ENCODE data around the gene IMP4.

IMP4 gene, protein sequence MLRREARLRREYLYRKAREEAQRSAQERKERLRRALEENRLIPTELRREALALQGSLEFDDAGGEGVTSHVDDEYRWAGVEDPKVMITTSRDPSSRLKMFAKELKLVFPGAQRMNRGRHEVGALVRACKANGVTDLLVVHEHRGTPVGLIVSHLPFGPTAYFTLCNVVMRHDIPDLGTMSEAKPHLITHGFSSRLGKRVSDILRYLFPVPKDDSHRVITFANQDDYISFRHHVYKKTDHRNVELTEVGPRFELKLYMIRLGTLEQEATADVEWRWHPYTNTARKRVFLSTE

DNA sequence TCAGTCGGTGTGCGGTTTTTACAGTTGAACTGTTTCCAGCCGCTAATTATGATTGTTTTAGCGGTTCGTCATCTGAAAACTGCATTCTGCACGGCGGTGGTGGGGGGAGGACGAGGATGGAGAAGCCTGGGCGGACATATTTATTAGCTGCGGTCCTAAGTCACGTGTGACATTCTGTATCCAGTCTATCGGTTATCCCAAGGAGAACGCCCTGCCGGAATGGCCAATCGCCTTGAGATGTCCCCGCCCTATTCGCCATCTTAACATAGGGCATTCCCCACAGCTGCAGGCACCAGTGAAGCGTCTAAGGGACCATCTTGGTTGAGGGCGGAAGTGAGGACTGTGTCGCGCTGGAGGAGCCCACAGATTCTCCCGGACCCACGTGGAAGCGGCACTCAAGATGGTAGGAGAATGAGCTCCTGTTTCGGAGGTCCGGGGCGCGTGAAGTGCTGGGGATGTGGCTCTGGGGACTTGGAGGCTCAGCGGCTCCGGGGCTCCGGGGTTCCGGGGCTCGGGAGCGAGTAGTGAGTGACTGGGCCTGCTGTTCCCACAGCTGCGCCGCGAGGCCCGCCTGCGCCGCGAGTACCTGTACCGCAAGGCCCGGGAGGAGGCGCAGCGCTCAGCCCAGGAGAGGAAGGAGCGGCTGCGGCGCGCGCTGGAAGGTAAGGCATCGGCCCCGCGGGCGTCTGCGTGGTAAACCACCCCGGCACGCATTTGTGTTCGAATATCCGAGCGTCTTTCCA, at the start of gene IMP4:
Gene IMP4, plus strand, starts transcription at position 365 of the 743 bp plus-strand sequence. Its CDS starts 36 bp downstream, at position 401.
- peak; percentile 98 for DNase-seq (ENCODE audit: extremely low read depth, low read depth)
- TF ChIP-seq, protein P1, sequence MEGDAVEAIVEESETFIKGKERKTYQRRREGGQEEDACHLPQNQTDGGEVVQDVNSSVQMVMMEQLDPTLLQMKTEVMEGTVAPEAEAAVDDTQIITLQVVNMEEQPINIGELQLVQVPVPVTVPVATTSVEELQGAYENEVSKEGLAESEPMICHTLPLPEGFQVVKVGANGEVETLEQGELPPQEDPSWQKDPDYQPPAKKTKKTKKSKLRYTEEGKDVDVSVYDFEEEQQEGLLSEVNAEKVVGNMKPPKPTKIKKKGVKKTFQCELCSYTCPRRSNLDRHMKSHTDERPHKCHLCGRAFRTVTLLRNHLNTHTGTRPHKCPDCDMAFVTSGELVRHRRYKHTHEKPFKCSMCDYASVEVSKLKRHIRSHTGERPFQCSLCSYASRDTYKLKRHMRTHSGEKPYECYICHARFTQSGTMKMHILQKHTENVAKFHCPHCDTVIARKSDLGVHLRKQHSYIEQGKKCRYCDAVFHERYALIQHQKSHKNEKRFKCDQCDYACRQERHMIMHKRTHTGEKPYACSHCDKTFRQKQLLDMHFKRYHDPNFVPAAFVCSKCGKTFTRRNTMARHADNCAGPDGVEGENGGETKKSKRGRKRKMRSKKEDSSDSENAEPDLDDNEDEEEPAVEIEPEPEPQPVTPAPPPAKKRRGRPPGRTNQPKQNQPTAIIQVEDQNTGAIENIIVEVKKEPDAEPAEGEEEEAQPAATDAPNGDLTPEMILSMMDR (IDR thresholded peaks at IDR 0.05; ENCODE audit: low read depth, low read length): peak; percentile 34

DNA sequence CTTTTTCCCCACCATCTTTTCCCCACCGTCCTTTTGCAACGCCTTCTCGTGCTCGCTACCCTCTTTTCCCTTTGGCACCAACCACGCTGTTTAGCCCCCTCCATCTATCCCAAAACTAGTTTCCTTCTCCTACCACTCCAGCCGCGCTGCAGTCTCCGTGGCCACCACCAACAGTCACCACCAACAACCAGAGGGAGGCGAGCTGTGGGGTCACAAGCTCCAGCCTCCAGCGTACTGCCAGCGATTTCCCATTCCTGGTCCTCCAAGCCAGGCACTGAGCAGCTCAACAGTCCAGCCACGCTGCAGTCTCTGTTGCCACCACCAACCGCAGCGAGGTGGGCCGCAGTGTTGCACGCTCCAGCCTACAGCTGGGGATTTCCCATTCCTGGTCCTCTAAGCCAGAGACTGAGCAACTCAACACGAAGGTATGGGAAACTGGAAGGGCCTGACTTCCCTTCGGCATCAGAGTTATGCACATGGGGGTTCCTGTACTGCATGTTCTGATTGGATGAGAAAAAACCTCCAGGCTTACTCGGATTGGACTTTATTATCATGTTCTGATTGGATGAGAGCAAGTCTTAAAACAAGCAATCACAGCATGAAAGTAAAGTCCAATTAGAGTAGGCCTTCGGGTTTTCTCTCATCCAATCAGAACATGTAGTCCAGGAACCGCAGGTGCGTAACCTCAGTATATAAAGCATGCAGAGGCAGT, 42.3 kb upstream of the IMP4 start:
- DNase-seq (ENCODE audit: extremely low read depth, low read depth): no peak
- TF ChIP-seq, protein P1 (IDR thresholded peaks at IDR 0.05; ENCODE audit: low read depth, low read length): no peak

DNA sequence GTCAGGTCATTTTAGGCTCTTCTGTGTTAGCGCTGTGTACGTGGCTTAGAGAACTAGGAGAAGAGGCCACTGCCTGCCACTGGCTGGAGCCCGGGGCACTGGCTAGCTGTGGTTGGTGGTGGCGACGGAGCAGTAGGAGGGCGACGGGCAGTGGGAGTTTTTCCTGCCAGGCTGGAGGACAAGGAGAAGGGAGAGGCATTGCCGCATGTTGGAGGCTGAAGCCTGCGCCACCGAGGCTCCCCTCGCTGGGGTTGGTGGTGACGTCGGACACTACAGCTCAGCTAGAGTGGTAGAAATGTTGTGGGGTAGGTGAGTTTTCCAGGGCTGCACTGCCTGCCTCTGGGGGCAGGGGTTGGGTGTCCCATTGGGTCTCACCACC, 41.7 kb upstream of the IMP4 start:
- no peak for DNase-seq (ENCODE audit: extremely low read depth, low read depth)
- TF ChIP-seq, protein P1 (IDR thresholded peaks at IDR 0.05; ENCODE audit: low read depth, low read length): no peak

DNA sequence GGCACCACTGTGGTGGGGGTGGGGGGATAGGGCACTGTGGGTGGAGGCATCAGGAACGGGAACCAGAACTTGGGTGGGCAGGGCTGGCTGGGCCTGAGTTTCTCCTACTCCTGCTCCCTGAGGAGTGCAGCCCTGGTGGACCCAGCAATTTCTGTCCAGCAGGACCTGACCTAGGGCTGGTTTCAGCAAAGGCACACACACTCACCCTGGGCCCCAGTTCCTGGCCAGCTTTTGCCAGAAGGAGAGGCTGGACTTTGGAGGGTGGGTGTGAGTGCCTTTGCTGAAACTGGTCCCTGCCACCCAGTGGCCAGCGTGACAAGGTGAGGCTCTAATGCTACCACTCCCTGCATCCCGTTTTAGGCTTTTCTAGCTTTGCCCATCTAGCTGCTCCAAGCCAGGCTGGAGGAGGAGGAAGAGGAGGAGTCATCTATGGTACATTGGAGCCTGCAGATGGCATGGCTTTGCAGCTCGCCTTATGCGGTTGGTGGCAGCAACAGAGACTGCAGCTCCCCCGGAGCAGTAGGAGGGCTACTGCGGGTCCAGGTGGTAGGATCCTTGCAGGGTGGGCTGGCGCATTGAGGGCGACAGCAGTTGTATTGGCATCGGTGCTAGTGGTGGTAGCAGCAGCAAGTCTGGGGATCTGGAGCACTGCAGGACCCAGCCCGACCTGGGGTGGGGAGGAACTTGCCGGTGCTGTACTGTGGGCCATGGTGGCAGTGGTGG, 40.4 kb upstream of the IMP4 start:
- DNase-seq (ENCODE audit: extremely low read depth, low read depth): no peak
- TF ChIP-seq, protein P1 (IDR thresholded peaks at IDR 0.05; ENCODE audit: low read depth, low read length): no peak

DNA sequence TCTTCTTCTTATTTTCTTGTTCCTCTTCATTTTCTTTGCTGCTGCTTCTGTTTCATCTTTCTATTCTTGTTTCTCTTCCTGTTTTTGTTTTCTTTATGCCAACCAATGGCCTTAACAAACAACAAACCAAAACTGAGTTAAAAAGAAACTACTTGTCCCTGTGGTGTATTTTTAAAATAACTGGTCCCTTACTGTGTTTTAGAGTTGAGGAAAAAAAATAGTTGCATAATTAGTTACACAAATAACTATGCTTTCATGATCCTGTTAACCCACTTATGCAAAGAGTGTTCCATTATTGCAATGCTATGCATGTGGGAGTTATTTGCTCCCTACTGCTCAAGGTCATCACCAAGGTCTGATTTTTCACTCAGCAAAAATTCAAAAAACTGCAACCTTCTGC, 39.5 kb upstream of the IMP4 start:
- TF ChIP-seq, protein P1 (IDR thresholded peaks at IDR 0.05; ENCODE audit: low read depth, low read length): no peak
- DNase-seq (ENCODE audit: extremely low read depth, low read depth): no peak

DNA sequence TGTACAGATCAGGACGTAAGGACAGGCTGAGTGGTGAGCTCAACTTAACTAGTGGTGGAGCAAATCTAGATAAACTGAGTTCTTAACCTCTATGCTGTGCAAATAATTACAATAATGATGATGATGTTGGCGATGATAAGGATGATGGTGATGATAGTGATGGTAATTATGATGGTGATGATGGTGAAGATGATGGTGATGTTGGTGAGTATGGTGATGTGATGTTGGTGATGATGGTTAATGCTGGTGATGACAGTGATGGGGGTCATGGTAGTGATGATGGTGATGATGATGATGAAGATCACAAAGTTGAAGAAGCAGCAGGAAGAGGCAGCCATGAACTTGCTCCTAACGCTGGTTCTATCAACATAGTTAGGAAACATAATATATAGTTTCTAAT, 38.0 kb upstream of the IMP4 start:
- no peak for DNase-seq (ENCODE audit: extremely low read depth, low read depth)
- TF ChIP-seq, protein P1 (IDR thresholded peaks at IDR 0.05; ENCODE audit: low read depth, low read length): no peak

Data from AG09319 (cell line).